ENCODE results near the gene PARD3. TPM values are rescaled to one million over a fixed set of nuclear protein-coding genes. Genes with fewer than 3 reads are reported as not detected.

Gene PARD3
- total RNA-seq, 2 experiments from 2014 or later: 0.53 to 0.71 TPM

DNA sequence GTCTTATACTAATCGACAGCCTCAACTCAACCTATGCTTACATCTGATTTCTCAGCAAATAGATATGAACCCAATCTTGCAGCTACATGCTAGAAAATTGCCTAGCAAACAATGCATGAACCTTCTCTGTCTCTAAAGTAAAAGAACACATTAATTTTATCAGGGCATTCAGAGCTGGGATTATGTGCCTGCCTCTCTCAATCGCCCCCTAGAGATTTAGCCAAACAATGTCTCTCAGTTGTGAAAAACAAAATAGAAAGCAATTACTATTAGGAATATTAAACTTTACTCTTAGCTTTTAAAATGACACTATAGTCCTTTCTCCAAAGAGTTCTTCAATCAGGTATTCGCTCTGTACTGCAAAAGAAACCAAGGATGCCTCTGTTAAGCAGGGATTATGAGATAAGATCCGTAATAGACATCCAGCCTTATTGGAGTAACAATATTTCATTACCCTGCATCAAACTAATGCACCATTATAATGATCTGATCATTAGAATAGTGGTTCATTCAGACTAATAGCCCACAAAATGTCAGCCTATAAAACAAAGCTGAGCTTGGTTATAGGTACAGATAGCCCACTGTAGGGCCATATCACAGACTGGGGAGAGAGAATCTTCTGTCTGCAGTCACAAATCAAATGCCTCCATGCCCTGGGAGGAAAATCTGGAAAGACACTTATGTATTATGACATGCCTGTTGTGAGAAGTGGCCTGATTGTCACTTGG, 736.9 kb downstream of the PARD3 start:
- no peaks in the 10 kb centered on the region for H3K27me3 Mint-ChIP-seq
- peaks cover 5 to 29% of the 10 kb centered on the region in 2 experiments for H3K9me3 ChIP-seq (ENCODE audit: control insufficient read depth in 1 of 2, insufficient read depth in 1 of 2, low read length in 2 of 2)
- ChIA-PET CTCF (interaction anchor here (0.8 kb wide), 1 partner anchor 18 kb away, joined by 3 read pairs; no protein-coding TSS in a partner anchor), POLR2A (no interaction called here)
- H3K9me3 Mint-ChIP-seq: peaks cover 4% of the 10 kb centered on the region
- no peaks in the 10 kb centered on the region for H3K4me1 ChIP-seq (ENCODE audit: insufficient read depth, low read length)
- no peak overlapping the region for H3K4me3 ChIP-seq (ENCODE audit: low read length)
- no peaks in the 10 kb centered on the region for H3K36me3 Mint-ChIP-seq (ENCODE audit: low read depth)
- DNase-seq (no peak), ATAC-seq (ENCODE audit: poor library complexity) (no peak)
- intact Hi-C loops (cut with DNase I, micrococcal nuclease): no loop called here
- no peak overlapping the region for H3K27ac ChIP-seq (ENCODE audit: low read depth in 1 of 2, low read length in 2 of 2)
- H3K4me3 Mint-ChIP-seq: no peak overlapping the region
- H3K4me1 Mint-ChIP-seq (ENCODE audit: low read depth): no peaks in the 10 kb centered on the region
- no peak overlapping the region for H3K27ac Mint-ChIP-seq
- H3K27me3 ChIP-seq (ENCODE audit: control insufficient read depth in 1 of 2, insufficient read depth in 2 of 2, low read length in 2 of 2): no peaks in the 10 kb centered on the region
- no peaks in the 10 kb centered on the region for H3K36me3 ChIP-seq (ENCODE audit: insufficient read depth, low read length)
- TF ChIP-seq, protein P1, sequence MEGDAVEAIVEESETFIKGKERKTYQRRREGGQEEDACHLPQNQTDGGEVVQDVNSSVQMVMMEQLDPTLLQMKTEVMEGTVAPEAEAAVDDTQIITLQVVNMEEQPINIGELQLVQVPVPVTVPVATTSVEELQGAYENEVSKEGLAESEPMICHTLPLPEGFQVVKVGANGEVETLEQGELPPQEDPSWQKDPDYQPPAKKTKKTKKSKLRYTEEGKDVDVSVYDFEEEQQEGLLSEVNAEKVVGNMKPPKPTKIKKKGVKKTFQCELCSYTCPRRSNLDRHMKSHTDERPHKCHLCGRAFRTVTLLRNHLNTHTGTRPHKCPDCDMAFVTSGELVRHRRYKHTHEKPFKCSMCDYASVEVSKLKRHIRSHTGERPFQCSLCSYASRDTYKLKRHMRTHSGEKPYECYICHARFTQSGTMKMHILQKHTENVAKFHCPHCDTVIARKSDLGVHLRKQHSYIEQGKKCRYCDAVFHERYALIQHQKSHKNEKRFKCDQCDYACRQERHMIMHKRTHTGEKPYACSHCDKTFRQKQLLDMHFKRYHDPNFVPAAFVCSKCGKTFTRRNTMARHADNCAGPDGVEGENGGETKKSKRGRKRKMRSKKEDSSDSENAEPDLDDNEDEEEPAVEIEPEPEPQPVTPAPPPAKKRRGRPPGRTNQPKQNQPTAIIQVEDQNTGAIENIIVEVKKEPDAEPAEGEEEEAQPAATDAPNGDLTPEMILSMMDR (IDR thresholded peaks at IDR 0.05): no peak

DNA sequence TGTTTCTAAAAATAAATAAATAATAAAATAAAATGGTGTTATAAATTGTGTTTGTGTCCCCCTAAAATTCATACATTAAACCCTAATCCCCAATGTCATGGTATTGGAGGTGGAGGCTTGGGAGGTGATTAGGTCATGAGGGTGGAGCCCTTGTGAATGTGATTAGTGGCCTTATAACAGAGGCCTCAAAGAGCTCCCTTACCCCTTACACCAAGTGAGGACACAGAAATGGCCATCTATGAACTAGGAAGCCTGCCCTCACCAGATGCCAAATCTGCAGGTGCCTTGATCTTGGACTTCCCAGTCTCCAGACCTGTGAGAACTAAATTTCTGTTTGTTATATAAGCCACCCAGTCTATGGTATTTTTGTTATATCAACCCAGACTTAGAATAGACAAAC, 738.7 kb downstream of the PARD3 start:
- intact Hi-C loops (cut with DNase I, micrococcal nuclease): no loop called here
- CTCF ChIA-PET: no interaction called here
- Mint-ChIP-seq H3K27me3 (no peaks in the 10 kb centered on the region), H3K9me3 (peaks cover 4% of the 10 kb centered on the region), H3K27ac (no peak overlapping the region), H3K4me3 (no peak overlapping the region), H3K36me3 (ENCODE audit: low read depth) (no peaks in the 10 kb centered on the region), H3K4me1 (ENCODE audit: low read depth) (no peaks in the 10 kb centered on the region)
- ATAC-seq (ENCODE audit: poor library complexity) (no peak), DNase-seq (no peak)
- H3K36me3 ChIP-seq (ENCODE audit: insufficient read depth, low read length): no peaks in the 10 kb centered on the region
- no peak overlapping the region for H3K27ac ChIP-seq (ENCODE audit: low read depth in 1 of 2, low read length in 2 of 2)
- POLR2A ChIA-PET: no interaction called here
- no peaks in the 10 kb centered on the region for H3K27me3 ChIP-seq (ENCODE audit: control insufficient read depth in 1 of 2, insufficient read depth in 2 of 2, low read length in 2 of 2)
- H3K4me3 ChIP-seq (ENCODE audit: low read length): no peak overlapping the region
- peaks cover 5 to 24% of the 10 kb centered on the region in 2 experiments for H3K9me3 ChIP-seq (ENCODE audit: control insufficient read depth in 1 of 2, insufficient read depth in 1 of 2, low read length in 2 of 2)
- TF ChIP-seq, protein P1 (IDR thresholded peaks at IDR 0.05): no peak
- no peaks in the 10 kb centered on the region for H3K4me1 ChIP-seq (ENCODE audit: insufficient read depth, low read length)

DNA sequence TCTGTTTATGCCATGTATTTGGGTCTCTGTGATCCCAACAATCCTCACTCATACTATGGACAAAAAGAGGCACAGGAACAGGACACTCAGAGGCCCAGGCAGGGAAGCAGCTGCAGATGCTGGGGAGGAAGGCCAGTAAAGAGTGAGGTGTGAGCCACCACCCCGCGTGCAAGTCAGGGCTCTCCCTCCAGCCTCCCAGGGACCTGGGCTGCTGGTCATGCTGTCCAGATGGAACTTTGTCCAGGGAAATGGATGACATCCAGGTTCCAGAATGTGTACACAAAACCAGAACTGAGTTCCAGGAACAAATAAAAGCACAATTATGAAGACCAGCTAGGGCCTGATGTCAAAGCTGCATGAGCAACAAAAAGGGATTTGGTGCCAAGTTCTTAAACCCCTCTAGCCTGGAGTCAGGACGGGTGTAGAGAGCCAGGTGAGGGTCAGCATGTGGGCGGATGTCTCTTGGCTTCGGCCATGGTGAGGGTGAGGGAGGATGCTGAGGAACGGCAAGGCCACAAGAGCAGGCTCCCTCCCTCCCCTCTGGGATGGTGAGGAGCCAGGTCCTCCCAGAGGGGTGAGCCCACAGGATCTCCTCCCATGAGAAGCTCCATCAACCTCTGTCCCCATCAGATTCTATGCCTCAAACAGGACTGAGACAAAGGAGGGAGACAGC, 739.7 kb downstream of the PARD3 start:
- H3K27ac Mint-ChIP-seq: no peak overlapping the region
- TF ChIP-seq, protein P1 (IDR thresholded peaks at IDR 0.05): no peak
- POLR2A ChIA-PET: no interaction called here
- Histone ChIP-seq H3K27me3 (ENCODE audit: control insufficient read depth in 1 of 2, insufficient read depth in 2 of 2, low read length in 2 of 2) (no peaks in the 10 kb centered on the region), H3K9me3 (ENCODE audit: control insufficient read depth in 1 of 2, insufficient read depth in 1 of 2, low read length in 2 of 2) (peaks cover 5 to 24% of the 10 kb centered on the region in 2 experiments), H3K4me1 (ENCODE audit: insufficient read depth, low read length) (no peaks in the 10 kb centered on the region), H3K4me3 (ENCODE audit: low read length) (no peak overlapping the region), H3K36me3 (ENCODE audit: insufficient read depth, low read length) (no peaks in the 10 kb centered on the region), H3K27ac (ENCODE audit: low read depth in 1 of 2, low read length in 2 of 2) (no peak overlapping the region)
- intact Hi-C loops (cut with DNase I, micrococcal nuclease): no loop called here
- H3K36me3 Mint-ChIP-seq (ENCODE audit: low read depth): no peaks in the 10 kb centered on the region
- ATAC-seq (ENCODE audit: poor library complexity) (no peak), DNase-seq (no peak)
- no peak overlapping the region for H3K4me3 Mint-ChIP-seq
- no peaks in the 10 kb centered on the region for H3K4me1 Mint-ChIP-seq (ENCODE audit: low read depth)
- CTCF ChIA-PET: no interaction called here
- H3K9me3 Mint-ChIP-seq: peaks cover 4% of the 10 kb centered on the region
- no peaks in the 10 kb centered on the region for H3K27me3 Mint-ChIP-seq
